GM21360 (cell line): ENCODE data around the gene HNRNPCL2.
"Not testable (repeated sequence)": the region's sequence is repeated elsewhere in the genome, so short reads cannot be mapped to it uniquely, and the experiment has no call there.

Experiments used
- ATAC-seq: cut with Tn5 transposase; IDR thresholded peaks from one replicate; pipeline ENCODE4 v1.9.1; 2021; ENCODE audit warnings: mild to moderate bottlenecking, moderate library complexity; ENCODE audit not compliant: unreplicated experiment

The HNRNPCL2 gene

GRCh38 chr1:13116754-13117153 lies at the start of gene HNRNPCL2:
Gene HNRNPCL2, minus strand, starts transcription at chr1:13116854. Its CDS starts 454 bp downstream, at chr1:13116400.
- ATAC-seq: not testable (repeated sequence)

- ATAC-seq: not testable (repeated sequence)
Measured at GRCh38 chr1:13165531-13165930, 48.9 kb upstream of the HNRNPCL2 start, which contains the start of gene HNRNPCL4. Gene HNRNPCL4, minus strand, starts transcription at chr1:13165631. Its CDS starts 164 bp downstream, at chr1:13165467.

- not testable (repeated sequence) for ATAC-seq
Measured at GRCh38 chr1:13155909-13156308, 39.3 kb upstream of the HNRNPCL2 start, which contains the start of gene PRAMEF26. Gene PRAMEF26, minus strand, starts transcription at chr1:13156009. Its CDS starts 2,914 bp downstream, at chr1:13153095.

- ATAC-seq: not testable (repeated sequence)
Measured at GRCh38 chr1:13070474-13070873, 46.2 kb downstream of the HNRNPCL2 start, which contains the start of gene PRAMEF25. Gene PRAMEF25, plus strand, starts transcription at chr1:13070774. Its CDS starts 2,920 bp downstream, at chr1:13073694.
